ENCODE measurements around the gene HLA-C. TPM values are rescaled to one million over a fixed set of nuclear protein-coding genes. Genes with fewer than 3 reads are reported as not detected.

The HLA-C gene
- total RNA-seq, 4 donors from 2014 or later, result 128 to 659 (median 229) TPM

DNA sequence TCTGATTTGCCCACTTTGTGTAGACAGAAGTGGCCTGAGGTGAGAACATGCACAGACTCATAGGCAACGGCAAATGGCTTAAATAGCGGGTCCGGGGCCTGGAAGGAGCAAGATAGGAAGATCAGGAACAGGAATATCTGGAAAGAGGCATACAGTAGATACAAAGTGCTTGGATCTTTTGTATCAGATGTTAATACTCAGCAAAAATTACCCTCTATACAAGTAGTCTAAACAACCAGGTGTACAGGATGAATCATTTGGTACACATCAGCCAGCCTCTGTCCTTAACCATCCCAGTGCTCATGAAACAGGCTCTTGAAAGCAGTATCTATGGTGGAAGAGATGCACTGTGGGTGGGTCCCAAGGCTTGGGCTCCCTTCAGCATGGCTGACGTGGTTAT, 28.9 kb upstream of the HLA-C start:
- intact Hi-C loops (cut with DNase I), result no loop called here
- no peak for TF ChIP-seq POLR2A (IDR thresholded peaks at IDR 0.05)
- TF ChIP-seq, protein P1, sequence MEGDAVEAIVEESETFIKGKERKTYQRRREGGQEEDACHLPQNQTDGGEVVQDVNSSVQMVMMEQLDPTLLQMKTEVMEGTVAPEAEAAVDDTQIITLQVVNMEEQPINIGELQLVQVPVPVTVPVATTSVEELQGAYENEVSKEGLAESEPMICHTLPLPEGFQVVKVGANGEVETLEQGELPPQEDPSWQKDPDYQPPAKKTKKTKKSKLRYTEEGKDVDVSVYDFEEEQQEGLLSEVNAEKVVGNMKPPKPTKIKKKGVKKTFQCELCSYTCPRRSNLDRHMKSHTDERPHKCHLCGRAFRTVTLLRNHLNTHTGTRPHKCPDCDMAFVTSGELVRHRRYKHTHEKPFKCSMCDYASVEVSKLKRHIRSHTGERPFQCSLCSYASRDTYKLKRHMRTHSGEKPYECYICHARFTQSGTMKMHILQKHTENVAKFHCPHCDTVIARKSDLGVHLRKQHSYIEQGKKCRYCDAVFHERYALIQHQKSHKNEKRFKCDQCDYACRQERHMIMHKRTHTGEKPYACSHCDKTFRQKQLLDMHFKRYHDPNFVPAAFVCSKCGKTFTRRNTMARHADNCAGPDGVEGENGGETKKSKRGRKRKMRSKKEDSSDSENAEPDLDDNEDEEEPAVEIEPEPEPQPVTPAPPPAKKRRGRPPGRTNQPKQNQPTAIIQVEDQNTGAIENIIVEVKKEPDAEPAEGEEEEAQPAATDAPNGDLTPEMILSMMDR (IDR thresholded peaks at IDR 0.05), result no peak
- DNase-seq, result no peak
- H3K27ac ChIP-seq, result no peak overlapping the region
- no peaks in the 10 kb centered on the region for H3K4me1 ChIP-seq
- H3K9me3 ChIP-seq, result no peaks in the 10 kb centered on the region
- H3K36me3 ChIP-seq, result no peaks in the 10 kb centered on the region
- WGBS, 2 donors, result 88 to 92% methylated on average over 4 of the region's 4 CpGs
- peaks cover 0 to 36% (median 0%) of the 10 kb centered on the region in 4 donors for H3K27me3 ChIP-seq
- H3K4me3 ChIP-seq, result no peak overlapping the region

DNA sequence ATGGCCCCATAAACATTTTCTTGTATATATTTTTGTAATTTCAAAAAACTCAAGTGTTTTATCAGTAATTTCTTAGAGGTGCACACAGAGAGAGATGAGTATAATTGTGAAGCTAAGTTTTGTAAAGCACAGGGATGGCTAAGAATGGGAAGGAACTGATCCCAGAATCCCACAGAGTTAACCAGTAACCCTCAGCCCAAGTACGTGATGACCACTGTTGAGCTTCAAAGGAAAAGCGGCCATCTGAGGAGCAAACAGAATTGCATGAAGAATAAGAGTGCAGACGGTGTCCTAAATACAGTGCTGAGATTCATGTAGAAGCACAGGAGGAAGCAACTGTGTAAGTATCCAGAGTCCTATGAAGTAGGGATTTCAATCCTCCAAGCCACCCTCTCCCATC, 28.1 kb upstream of the HLA-C start:
- Histone ChIP-seq H3K4me1 (no peaks in the 10 kb centered on the region), H3K27ac (no peak overlapping the region), H3K9me3 (no peaks in the 10 kb centered on the region), H3K27me3 (peaks cover 0 to 34% (median 0%) of the 10 kb centered on the region in 4 donors), H3K4me3 (no peak overlapping the region), H3K36me3 (no peaks in the 10 kb centered on the region)
- no peak for DNase-seq
- no peak for TF ChIP-seq POLR2A (IDR thresholded peaks at IDR 0.05)
- TF ChIP-seq, protein P1 (IDR thresholded peaks at IDR 0.05), result no peak
- WGBS, 2 donors, result 72 to 85% methylated on average over 3 of the region's 3 CpGs
- intact Hi-C loops (cut with DNase I), result no loop called here

DNA sequence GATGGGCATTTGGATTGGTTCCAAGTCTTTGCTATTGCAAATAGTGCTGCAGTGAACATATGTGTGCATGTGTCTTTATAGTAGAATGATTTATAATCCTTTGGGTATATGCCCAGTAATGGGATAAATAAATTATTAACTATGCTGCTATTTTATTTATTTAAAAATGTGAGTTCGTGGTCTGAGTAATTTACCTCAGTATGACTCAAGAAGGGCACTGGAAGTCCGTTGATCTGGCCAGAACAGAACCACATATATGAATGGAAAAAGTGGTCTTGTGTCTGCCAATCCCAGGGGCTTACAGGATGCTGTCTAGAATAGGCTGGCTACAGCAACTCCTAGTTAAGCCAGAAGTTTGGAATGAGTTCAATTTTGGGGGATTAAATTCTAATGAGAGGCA, 27.6 kb upstream of the HLA-C start:
- H3K4me1 ChIP-seq, result no peaks in the 10 kb centered on the region
- no peak for DNase-seq
- intact Hi-C loops (cut with DNase I), result no loop called here
- no peaks in the 10 kb centered on the region for H3K36me3 ChIP-seq
- TF ChIP-seq, protein P1 (IDR thresholded peaks at IDR 0.05), result no peak
- TF ChIP-seq POLR2A (IDR thresholded peaks at IDR 0.05), result no peak
- H3K27ac ChIP-seq, result no peak overlapping the region
- no peaks in the 10 kb centered on the region for H3K9me3 ChIP-seq
- 9 to 15% methylated on average over 2 of the region's 2 CpGs for WGBS, 2 donors
- peaks cover 0 to 37% (median 0%) of the 10 kb centered on the region in 4 donors for H3K27me3 ChIP-seq
- no peak overlapping the region for H3K4me3 ChIP-seq

DNA sequence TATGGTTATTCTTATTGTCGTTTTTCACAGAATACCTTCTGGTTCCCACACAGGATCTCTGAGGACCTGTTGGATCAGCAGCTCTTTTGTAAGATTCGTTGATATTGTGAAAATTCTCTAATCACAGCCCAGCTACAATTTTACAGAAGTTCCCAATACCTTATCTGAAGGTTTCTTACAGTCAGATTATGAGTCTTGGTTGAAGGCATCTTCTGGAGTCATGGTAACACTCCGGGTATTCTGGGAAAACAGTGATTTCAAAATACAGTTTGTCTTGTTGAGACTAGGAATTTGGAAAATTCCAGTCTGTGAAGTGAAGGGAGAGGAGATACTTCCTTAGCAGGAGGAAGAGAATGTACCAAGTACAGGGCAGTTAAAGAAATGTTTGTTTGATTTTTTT, 22.2 kb upstream of the HLA-C start:
- intact Hi-C loops (cut with DNase I), result no loop called here
- WGBS, 2 donors, result 61 to 66% methylated on average over 3 of the region's 3 CpGs
- Histone ChIP-seq H3K27me3 (peaks cover 0 to 63% (median 0%) of the 10 kb centered on the region in 4 donors), H3K4me3 (no peak overlapping the region), H3K4me1 (no peaks in the 10 kb centered on the region), H3K36me3 (no peaks in the 10 kb centered on the region), H3K27ac (no peak overlapping the region), H3K9me3 (no peaks in the 10 kb centered on the region)
- TF ChIP-seq POLR2A (IDR thresholded peaks at IDR 0.05), result no peak
- TF ChIP-seq, protein P1 (IDR thresholded peaks at IDR 0.05), result no peak
- DNase-seq, result no peak

GRCh38 chr6:31293343-31293742, 21.5 kb upstream of the HLA-C start:
- DNase-seq, result no peak
- 23 to 36% methylated on average over 5 of the region's 5 CpGs for WGBS, 2 donors

More at GRCh38 chr6:31293343-31293742, 21.5 kb upstream of the HLA-C start:
- TF ChIP-seq, protein P1 (IDR thresholded peaks at IDR 0.05), result no peak
- no peak for TF ChIP-seq POLR2A (IDR thresholded peaks at IDR 0.05)
- Histone ChIP-seq H3K27ac (no peak overlapping the region), H3K4me3 (no peak overlapping the region), H3K27me3 (peaks cover 0 to 59% (median 0%) of the 10 kb centered on the region in 4 donors), H3K9me3 (no peaks in the 10 kb centered on the region), H3K36me3 (no peaks in the 10 kb centered on the region), H3K4me1 (no peaks in the 10 kb centered on the region)
- intact Hi-C loops (cut with DNase I), result no loop called here

Measured in esophagus squamous epithelium (tissue), 5 donors.